ENCODE measurements around the gene CAMSAP1. TPM values are rescaled to one million over a fixed set of nuclear protein-coding genes. Genes with fewer than 3 reads are reported as not detected.
"Not testable (repeated sequence)": the region's sequence is repeated elsewhere in the genome, so short reads cannot be mapped to it uniquely, and the experiment has no call there.

CAMSAP1 gene
- total and polyA plus RNA-seq, 2 donors from 2014 or later = 3.3 to 38.6 TPM

DNA sequence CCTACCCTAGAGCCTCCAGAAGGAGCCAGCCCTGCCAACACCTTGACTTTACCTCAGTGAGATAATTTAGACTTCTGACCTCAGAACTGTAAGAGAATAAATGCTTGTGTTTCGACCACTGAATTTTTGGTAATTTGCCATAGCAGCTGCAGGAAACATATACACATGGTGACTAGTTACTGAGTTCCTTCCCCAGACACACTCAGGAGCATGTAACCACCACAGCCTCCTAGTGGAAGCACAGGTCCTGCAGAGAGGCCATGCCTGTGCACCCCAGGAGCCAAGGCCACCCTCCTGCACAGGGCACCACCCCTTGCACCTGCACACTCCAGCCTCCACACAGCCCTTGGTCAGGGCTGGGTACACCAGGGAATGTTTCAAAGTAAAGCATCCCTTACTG, 7.6 kb upstream of the CAMSAP1 start:
- Histone ChIP-seq H3K27ac (ENCODE audit: low read depth in 2 of 2, low read length in 2 of 2) (no peak overlapping the region), H3K4me1 (ENCODE audit: control insufficient read depth in 2 of 3, insufficient read depth in 2 of 3, low read depth in 1 of 3, low read length in 3 of 3) (no peaks in the 10 kb centered on the region), H3K27me3 (ENCODE audit: control insufficient read depth, insufficient read depth, low read length) (no peaks in the 10 kb centered on the region), H3K4me3 (ENCODE audit: low read length in 3 of 3) (no peak overlapping the region), H3K9me3 (ENCODE audit: control insufficient read depth in 2 of 3, insufficient read depth in 1 of 3, low read length in 3 of 3) (peaks cover 0 to 12% (median 3%) of the 10 kb centered on the region in 3 donors), H3K36me3 (ENCODE audit: control insufficient read depth in 2 of 3, insufficient read depth in 3 of 3, low read length in 3 of 3) (peaks cover 5 to 29% (median 9%) of the 10 kb centered on the region in 3 donors), H3K9ac (ENCODE audit: low read length in 3 of 3) (no peak overlapping the region)
- no peak for FAIRE-seq
- intact Hi-C loops (cut with DNase I) = no loop called here
- DNase-seq = no peak
- TF ChIP-seq, protein P1, sequence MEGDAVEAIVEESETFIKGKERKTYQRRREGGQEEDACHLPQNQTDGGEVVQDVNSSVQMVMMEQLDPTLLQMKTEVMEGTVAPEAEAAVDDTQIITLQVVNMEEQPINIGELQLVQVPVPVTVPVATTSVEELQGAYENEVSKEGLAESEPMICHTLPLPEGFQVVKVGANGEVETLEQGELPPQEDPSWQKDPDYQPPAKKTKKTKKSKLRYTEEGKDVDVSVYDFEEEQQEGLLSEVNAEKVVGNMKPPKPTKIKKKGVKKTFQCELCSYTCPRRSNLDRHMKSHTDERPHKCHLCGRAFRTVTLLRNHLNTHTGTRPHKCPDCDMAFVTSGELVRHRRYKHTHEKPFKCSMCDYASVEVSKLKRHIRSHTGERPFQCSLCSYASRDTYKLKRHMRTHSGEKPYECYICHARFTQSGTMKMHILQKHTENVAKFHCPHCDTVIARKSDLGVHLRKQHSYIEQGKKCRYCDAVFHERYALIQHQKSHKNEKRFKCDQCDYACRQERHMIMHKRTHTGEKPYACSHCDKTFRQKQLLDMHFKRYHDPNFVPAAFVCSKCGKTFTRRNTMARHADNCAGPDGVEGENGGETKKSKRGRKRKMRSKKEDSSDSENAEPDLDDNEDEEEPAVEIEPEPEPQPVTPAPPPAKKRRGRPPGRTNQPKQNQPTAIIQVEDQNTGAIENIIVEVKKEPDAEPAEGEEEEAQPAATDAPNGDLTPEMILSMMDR (IDR thresholded peaks at IDR 0.05; ENCODE audit: borderline replicate concordance, extremely low read depth, insufficient read depth) = no peak

DNA sequence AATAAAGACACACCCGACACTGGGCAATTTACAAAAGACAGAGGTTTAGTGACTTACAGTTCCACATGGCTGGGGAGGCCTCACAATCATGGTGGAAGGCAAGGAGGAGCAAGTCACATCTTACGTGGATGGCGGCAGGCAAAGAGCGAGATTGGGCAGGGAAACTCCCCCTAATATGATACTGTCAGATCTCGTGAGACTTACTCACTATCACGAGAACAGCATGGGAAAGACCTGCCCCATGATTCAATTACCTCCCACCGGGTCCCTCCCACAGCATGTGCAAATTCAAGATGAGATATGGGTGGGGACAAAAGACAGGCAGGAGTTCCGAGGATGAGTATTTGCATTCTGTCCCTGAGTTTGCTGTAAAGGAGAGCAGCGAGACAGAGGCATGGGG, 3.9 kb upstream of the CAMSAP1 start:
- H3K9ac ChIP-seq (ENCODE audit: low read length in 3 of 3); FAIRE-seq; H3K9me3 ChIP-seq (ENCODE audit: control insufficient read depth in 2 of 3, insufficient read depth in 1 of 3, low read length in 3 of 3); H3K27ac ChIP-seq (ENCODE audit: low read depth in 2 of 2, low read length in 2 of 2); H3K4me3 ChIP-seq (ENCODE audit: low read length in 3 of 3); intact Hi-C loops (cut with DNase I); DNase-seq; H3K27me3 ChIP-seq (ENCODE audit: control insufficient read depth, insufficient read depth, low read length): not testable (repeated sequence)
- Histone ChIP-seq H3K36me3 (ENCODE audit: control insufficient read depth in 2 of 3, insufficient read depth in 3 of 3, low read length in 3 of 3) (peaks cover 5 to 23% (median 9%) of the 10 kb centered on the region in 3 donors), H3K4me1 (ENCODE audit: control insufficient read depth in 2 of 3, insufficient read depth in 2 of 3, low read depth in 1 of 3, low read length in 3 of 3) (peaks cover 0 to 12% (median 0%) of the 10 kb centered on the region in 3 donors)

DNA sequence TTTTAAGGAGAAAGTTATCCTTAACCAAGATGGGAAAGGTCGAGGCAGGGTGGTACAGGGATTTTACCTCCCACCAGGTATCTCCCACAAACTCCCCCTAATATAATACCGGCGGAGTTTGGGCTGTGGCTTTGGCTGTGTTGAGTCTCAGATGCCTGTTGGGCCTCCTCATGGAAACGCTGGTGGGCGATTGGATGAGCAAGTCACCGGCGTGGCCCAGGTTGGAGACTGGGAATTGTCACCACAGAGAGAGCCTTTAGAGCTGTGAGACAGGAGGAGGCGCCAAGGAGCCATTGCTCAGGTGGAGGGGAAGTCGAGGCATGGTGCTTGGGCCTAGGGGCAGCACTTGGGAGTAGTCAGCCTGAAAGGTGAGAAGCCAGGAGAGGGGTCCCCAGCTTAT, 3.4 kb upstream of the CAMSAP1 start:
- TF ChIP-seq, protein P1 (IDR thresholded peaks at IDR 0.05; ENCODE audit: borderline replicate concordance, extremely low read depth, insufficient read depth) = no peak
- Histone ChIP-seq H3K9ac (ENCODE audit: low read length in 3 of 3) (no peak overlapping the region), H3K36me3 (ENCODE audit: control insufficient read depth in 2 of 3, insufficient read depth in 3 of 3, low read length in 3 of 3) (peaks cover under 1 to 19% (median 7%) of the 10 kb centered on the region in 3 donors), H3K27me3 (ENCODE audit: control insufficient read depth, insufficient read depth, low read length) (no peaks in the 10 kb centered on the region), H3K9me3 (ENCODE audit: control insufficient read depth in 2 of 3, insufficient read depth in 1 of 3, low read length in 3 of 3) (peaks cover 0 to 3% (median 3%) of the 10 kb centered on the region in 3 donors), H3K4me3 (ENCODE audit: low read length in 3 of 3) (no peak overlapping the region), H3K27ac (ENCODE audit: low read depth in 2 of 2, low read length in 2 of 2) (no peak overlapping the region), H3K4me1 (ENCODE audit: control insufficient read depth in 2 of 3, insufficient read depth in 2 of 3, low read depth in 1 of 3, low read length in 3 of 3) (peaks cover 0 to 14% (median 3%) of the 10 kb centered on the region in 3 donors)
- no peak for DNase-seq
- intact Hi-C loops (cut with DNase I) = no loop called here
- FAIRE-seq = no peak

DNA sequence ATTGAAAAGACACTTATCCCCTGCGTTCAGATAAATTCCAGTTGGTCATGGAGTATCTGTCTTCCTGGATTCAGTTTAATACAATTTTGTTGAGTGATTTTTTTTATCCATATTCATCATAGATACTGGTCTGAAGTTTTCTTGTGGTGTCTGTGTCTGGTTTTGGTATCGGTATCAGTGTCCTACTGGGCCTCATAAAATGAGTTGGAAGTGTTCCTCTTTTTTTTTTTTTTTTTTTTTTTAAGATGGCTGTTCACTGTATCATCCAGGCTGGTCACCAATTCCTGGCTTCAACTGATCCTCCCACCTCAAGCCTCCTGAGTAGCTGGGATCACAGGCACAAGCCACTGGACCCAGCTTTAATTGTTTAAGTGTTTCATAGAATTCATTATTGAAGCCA, 2.9 kb upstream of the CAMSAP1 start:
- FAIRE-seq = no peak

More for the DNA sequence above, 2.9 kb upstream of the CAMSAP1 start:
- peaks cover 0 to 19% (median 9%) of the 10 kb centered on the region in 3 donors for H3K4me1 ChIP-seq (ENCODE audit: control insufficient read depth in 2 of 3, insufficient read depth in 2 of 3, low read depth in 1 of 3, low read length in 3 of 3)
- intact Hi-C loops (cut with DNase I) = no loop called here
- H3K27me3 ChIP-seq (ENCODE audit: control insufficient read depth, insufficient read depth, low read length) = no peaks in the 10 kb centered on the region
- H3K36me3 ChIP-seq (ENCODE audit: control insufficient read depth in 2 of 3, insufficient read depth in 3 of 3, low read length in 3 of 3) = peaks cover 0 to 15% (median 4%) of the 10 kb centered on the region in 3 donors
- no peak overlapping the region for H3K27ac ChIP-seq (ENCODE audit: low read depth in 2 of 2, low read length in 2 of 2)
- TF ChIP-seq, protein P1 (IDR thresholded peaks at IDR 0.05; ENCODE audit: borderline replicate concordance, extremely low read depth, insufficient read depth) = no peak
- no peak overlapping the region for H3K9ac ChIP-seq (ENCODE audit: low read length in 3 of 3)
- DNase-seq = no peak
- no peak overlapping the region for H3K4me3 ChIP-seq (ENCODE audit: low read length in 3 of 3)
- peaks cover 0 to 3% (median 0%) of the 10 kb centered on the region in 3 donors for H3K9me3 ChIP-seq (ENCODE audit: control insufficient read depth in 2 of 3, insufficient read depth in 1 of 3, low read length in 3 of 3)
